ENCODE measurements around the gene ETS1. TPM values are rescaled to one million over a fixed set of nuclear protein-coding genes. Genes with fewer than 3 reads are reported as not detected.

Gene ETS1
- total and polyA plus RNA-seq, 2 experiments from 2014 or later = 25.6 to 52.6 TPM

DNA sequence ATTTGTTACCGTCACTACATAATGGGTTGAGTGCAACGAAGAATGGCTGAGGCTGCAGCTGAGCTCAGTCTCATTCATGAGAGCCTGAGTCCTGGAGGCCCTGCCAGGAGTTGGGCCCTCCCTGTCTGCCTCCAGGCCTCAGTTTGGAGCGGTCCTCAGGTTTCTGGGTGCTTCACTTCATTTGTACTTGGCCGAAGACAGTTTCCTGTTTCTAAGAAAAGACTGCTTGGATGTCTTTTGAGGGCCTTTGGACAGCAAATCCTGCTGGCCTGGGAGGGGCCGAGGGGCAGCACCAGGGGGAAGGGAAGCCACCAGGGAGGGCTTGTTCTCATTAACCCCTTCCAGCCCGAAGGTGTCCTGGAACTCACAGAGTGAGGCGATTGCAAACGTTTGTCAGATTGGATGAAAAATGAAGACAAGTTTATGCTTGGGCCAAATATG is 163.1 kb downstream of the ETS1 start:
- Histone ChIP-seq H3K27ac (ENCODE audit: low read depth) (no peak overlapping the region), H3K4me3 (no peak overlapping the region), H3K4me2 (no peak overlapping the region), H3K27me3 (ENCODE audit: insufficient read depth) (no peaks in the 10 kb centered on the region), H3K36me3 (ENCODE audit: insufficient read depth) (no peaks in the 10 kb centered on the region), H4K20me1 (replicated peaks; ENCODE audit: insufficient read depth) (no peaks in the 10 kb centered on the region), H3K4me1 (ENCODE audit: insufficient read depth) (0 out of 2 replicates have a peak, but pooled peaks cover 5% of the 10 kb centered on the region), H3K79me2 (replicated peaks; ENCODE audit: insufficient read depth) (no peaks in the 10 kb centered on the region), H3F3A (replicated peaks; ENCODE audit: low read depth) (no peaks in the 10 kb centered on the region), H2AFZ (peak overlapping the region; percentile 89; the same call in 1 of the 2 replicates), H3K9me2 (ENCODE audit: insufficient read depth) (no peaks in the 10 kb centered on the region)
- DNase-seq (ENCODE audit: low spot score) = no peak
- Mint-ChIP-seq H3K9me3 (no peaks in the 10 kb centered on the region), H3K4me3 (no peak overlapping the region), H3K27ac (no peak overlapping the region), H3K4me1 (peaks cover 10% of the 10 kb centered on the region), H3K27me3 (ENCODE audit: insufficient read depth, low read depth, poor library complexity) (peaks cover 7% of the 10 kb centered on the region), H3K36me3 (ENCODE audit: low read depth) (no peaks in the 10 kb centered on the region)
- TF ChIP-seq CREB1 (CRISPR knock-in tag; IDR thresholded peaks at IDR 0.05; ENCODE audit: low read depth) = no peak
- no peak for TF ChIP-seq JUNB (IDR thresholded peaks at IDR 0.05; ENCODE audit: unreplicated experiment)
- TF ChIP-seq CTCF (conservative IDR thresholded peaks at IDR 0.05; ENCODE audit: low read depth in 2 of 2) = no peak
- TF ChIP-seq, protein P1, sequence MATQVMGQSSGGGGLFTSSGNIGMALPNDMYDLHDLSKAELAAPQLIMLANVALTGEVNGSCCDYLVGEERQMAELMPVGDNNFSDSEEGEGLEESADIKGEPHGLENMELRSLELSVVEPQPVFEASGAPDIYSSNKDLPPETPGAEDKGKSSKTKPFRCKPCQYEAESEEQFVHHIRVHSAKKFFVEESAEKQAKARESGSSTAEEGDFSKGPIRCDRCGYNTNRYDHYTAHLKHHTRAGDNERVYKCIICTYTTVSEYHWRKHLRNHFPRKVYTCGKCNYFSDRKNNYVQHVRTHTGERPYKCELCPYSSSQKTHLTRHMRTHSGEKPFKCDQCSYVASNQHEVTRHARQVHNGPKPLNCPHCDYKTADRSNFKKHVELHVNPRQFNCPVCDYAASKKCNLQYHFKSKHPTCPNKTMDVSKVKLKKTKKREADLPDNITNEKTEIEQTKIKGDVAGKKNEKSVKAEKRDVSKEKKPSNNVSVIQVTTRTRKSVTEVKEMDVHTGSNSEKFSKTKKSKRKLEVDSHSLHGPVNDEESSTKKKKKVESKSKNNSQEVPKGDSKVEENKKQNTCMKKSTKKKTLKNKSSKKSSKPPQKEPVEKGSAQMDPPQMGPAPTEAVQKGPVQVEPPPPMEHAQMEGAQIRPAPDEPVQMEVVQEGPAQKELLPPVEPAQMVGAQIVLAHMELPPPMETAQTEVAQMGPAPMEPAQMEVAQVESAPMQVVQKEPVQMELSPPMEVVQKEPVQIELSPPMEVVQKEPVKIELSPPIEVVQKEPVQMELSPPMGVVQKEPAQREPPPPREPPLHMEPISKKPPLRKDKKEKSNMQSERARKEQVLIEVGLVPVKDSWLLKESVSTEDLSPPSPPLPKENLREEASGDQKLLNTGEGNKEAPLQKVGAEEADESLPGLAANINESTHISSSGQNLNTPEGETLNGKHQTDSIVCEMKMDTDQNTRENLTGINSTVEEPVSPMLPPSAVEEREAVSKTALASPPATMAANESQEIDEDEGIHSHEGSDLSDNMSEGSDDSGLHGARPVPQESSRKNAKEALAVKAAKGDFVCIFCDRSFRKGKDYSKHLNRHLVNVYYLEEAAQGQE (IDR thresholded peaks at IDR 0.05; ENCODE audit: unreplicated experiment) = no peak
- TF ChIP-seq, protein P2, sequence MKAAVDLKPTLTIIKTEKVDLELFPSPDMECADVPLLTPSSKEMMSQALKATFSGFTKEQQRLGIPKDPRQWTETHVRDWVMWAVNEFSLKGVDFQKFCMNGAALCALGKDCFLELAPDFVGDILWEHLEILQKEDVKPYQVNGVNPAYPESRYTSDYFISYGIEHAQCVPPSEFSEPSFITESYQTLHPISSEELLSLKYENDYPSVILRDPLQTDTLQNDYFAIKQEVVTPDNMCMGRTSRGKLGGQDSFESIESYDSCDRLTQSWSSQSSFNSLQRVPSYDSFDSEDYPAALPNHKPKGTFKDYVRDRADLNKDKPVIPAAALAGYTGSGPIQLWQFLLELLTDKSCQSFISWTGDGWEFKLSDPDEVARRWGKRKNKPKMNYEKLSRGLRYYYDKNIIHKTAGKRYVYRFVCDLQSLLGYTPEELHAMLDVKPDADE (IDR thresholded peaks at IDR 0.05) = no peak
- TF ChIP-seq ZNF114 (CRISPR knock-in tag; IDR thresholded peaks at IDR 0.05) = no peak
- no peak for TF ChIP-seq POLR2AphosphoS5 (IDR thresholded peaks at IDR 0.05; ENCODE audit: low read depth)
- TF ChIP-seq STAT1 (IDR thresholded peaks at IDR 0.05; ENCODE audit: unreplicated experiment) = no peak
- TF ChIP-seq, protein P3, sequence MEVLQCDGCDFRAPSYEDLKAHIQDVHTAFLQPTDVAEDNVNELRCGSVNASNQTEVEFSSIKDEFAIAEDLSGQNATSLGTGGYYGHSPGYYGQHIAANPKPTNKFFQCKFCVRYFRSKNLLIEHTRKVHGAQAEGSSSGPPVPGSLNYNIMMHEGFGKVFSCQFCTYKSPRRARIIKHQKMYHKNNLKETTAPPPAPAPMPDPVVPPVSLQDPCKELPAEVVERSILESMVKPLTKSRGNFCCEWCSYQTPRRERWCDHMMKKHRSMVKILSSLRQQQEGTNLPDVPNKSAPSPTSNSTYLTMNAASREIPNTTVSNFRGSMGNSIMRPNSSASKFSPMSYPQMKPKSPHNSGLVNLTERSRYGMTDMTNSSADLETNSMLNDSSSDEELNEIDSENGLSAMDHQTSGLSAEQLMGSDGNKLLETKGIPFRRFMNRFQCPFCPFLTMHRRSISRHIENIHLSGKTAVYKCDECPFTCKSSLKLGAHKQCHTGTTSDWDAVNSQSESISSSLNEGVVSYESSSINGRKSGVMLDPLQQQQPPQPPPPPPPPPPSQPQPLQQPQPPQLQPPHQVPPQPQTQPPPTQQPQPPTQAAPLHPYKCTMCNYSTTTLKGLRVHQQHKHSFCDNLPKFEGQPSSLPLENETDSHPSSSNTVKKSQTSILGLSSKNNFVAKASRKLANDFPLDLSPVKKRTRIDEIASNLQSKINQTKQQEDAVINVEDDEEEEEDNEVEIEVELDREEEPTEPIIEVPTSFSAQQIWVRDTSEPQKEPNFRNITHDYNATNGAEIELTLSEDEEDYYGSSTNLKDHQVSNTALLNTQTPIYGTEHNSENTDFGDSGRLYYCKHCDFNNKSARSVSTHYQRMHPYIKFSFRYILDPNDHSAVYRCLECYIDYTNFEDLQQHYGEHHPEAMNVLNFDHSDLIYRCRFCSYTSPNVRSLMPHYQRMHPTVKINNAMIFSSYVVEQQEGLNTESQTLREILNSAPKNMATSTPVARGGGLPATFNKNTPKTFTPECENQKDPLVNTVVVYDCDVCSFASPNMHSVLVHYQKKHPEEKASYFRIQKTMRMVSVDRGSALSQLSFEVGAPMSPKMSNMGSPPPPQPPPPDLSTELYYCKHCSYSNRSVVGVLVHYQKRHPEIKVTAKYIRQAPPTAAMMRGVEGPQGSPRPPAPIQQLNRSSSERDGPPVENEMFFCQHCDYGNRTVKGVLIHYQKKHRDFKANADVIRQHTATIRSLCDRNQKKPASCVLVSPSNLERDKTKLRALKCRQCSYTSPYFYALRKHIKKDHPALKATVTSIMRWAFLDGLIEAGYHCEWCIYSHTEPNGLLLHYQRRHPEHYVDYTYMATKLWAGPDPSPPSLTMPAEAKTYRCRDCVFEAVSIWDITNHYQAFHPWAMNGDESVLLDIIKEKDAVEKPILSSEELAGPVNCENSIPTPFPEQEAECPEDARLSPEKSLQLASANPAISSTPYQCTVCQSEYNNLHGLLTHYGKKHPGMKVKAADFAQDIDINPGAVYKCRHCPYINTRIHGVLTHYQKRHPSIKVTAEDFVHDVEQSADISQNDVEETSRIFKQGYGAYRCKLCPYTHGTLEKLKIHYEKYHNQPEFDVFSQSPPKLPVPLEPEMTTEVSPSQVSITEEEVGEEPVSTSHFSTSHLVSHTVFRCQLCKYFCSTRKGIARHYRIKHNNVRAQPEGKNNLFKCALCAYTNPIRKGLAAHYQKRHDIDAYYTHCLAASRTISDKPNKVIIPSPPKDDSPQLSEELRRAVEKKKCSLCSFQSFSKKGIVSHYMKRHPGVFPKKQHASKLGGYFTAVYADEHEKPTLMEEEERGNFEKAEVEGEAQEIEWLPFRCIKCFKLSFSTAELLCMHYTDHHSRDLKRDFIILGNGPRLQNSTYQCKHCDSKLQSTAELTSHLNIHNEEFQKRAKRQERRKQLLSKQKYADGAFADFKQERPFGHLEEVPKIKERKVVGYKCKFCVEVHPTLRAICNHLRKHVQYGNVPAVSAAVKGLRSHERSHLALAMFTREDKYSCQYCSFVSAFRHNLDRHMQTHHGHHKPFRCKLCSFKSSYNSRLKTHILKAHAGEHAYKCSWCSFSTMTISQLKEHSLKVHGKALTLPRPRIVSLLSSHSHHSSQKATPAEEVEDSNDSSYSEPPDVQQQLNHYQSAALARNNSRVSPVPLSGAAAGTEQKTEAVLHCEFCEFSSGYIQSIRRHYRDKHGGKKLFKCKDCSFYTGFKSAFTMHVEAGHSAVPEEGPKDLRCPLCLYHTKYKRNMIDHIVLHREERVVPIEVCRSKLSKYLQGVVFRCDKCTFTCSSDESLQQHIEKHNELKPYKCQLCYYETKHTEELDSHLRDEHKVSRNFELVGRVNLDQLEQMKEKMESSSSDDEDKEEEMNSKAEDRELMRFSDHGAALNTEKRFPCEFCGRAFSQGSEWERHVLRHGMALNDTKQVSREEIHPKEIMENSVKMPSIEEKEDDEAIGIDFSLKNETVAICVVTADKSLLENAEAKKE (CRISPR knock-in tag; IDR thresholded peaks at IDR 0.05) = no peak
- peak; percentile 48 for ATAC-seq
